Esophagus muscularis mucosa (tissue), 4 donors: ENCODE data around the gene SSR3. TPM values are rescaled to one million over a fixed set of nuclear protein-coding genes. Genes with fewer than 3 reads are reported as not detected.

Experiments used
- DNase-seq: peaks from one replicate; pipeline ENCODE4 v3.0.0-alpha.2; 2017; ENCODE audit errors: extremely low spot score
- H3K27ac ChIP-seq, 4 donors: fragments of 200-600 bp; sonication (generic); replicated peaks in 1 of 4; 1 replicate in 3 of 4; 2 replicates in 1 of 4; pipeline ENCODE4 v1.5.1; 2016 to 2019; ENCODE audit warnings: mild to moderate bottlenecking in 1 of 4
- H3K27me3 ChIP-seq, 4 donors: fragments of 200-600 bp; sonication (generic); one replicate each; pipeline versions ENCODE4 v1.5.1 to v1.6.0; 2016 to 2019
- H3K36me3 ChIP-seq, 4 donors: fragments of 200-600 bp; sonication (generic); one replicate each; pipeline ENCODE4 v1.5.1; 2016 to 2019
- H3K4me1 ChIP-seq, 4 donors: fragments of 200-600 bp; sonication (generic); one replicate each; pipeline ENCODE4 v1.5.1; 2016 to 2019
- H3K4me3 ChIP-seq, 4 donors: fragments of 200-600 bp; sonication (generic); 1 replicate in 2 of 4; 2 replicates in 2 of 4; pipeline ENCODE4 v1.5.1; 2016 to 2019; ENCODE audit warnings: mild to moderate bottlenecking in 4 of 4, moderate library complexity in 1 of 4
- H3K9me3 ChIP-seq, 4 donors: fragments of 200-600 bp; sonication (generic); 1 replicate in 3 of 4; 2 replicates in 1 of 4; pipeline ENCODE4 v1.5.1; 2016 to 2019
- EP300 ChIP-seq: sonication (generic); formaldehyde crosslinking; IDR thresholded peaks from one replicate; pipeline ENCODE4 v1.6.1; 2017; ENCODE audit warnings: antibody characterized with exemption
- POLR2A ChIP-seq: fragments of 450-650 bp; IDR thresholded peaks from one replicate; pipeline ENCODE4 v1.6.1; 2017; ENCODE audit warnings: antibody characterized with exemption, moderate library complexity, mild to moderate bottlenecking, low read depth
- POLR2AphosphoS5 ChIP-seq, 2 donors: sonication (generic); formaldehyde crosslinking; IDR thresholded peaks; one replicate each; pipeline ENCODE4 v1.6.1; 2017; ENCODE audit warnings: antibody characterized with exemption in 2 of 2
- WGBS: methylation state at CpG from one replicate; pipeline ENCODE4 v1.1.5; 2018; 5-methylcytosine and 5-hydroxymethylcytosine counted together
- intact Hi-C: fragments of 100-400 bp; cut with DNase I; formaldehyde crosslinking; loops from one replicate; pipeline ENCODE4 v1.15.1; 2023
- total RNA-seq, 4 donors: library from RNA; depleted of rRNA; stranded (reverse); fragments of >200 nt; gene quantifications; one replicate each; pipeline versions ENCODE4 v1.1.0 to v1.2.1, GENCODE V29; 2016
- TF ChIP-seq, protein P1 (sequence below), 3 experiments: fragments of 200-600 bp in 2 of 3; fragments of 450-650 bp in 1 of 3; sonication (generic) in 2 of 3; IDR thresholded peaks; one replicate each; pipeline ENCODE4 v1.5.1; 2017 to 2019; ENCODE audit warnings: antibody characterized with exemption in 3 of 3, mild to moderate bottlenecking in 2 of 3, moderate library complexity in 1 of 3

The SSR3 gene
- total RNA-seq, 4 donors from 2014 or later = 170 to 211 (median 207) TPM

DNA sequence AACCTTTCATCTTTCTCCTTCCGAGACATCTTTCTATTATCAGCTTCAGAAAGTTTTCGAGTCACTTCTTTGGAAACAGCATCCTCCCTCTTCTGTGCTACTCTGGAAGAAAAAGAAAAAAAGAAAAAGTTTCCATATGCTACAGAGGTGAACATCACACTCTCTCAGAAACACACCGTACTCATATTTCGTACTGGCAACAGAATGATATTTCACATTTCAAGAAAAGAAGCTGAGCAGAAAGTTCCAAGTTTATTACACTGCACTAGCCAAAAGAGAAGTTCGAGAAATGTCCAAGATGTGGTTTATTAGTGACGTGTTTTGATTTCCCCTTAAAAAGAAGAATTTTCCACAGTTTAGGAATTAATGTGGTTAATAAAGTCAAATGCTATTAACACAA is 6.0 kb downstream of the SSR3 start:
- Histone ChIP-seq H3K27me3 (no peaks in the 10 kb centered on the region), H3K27ac (peak overlapping the region; percentile 73 to 88 (median 82)), H3K4me1 (peaks cover 64 to 100% (median 96%) of the 10 kb centered on the region in 4 donors), H3K36me3 (peaks cover 5 to 57% (median 37%) of the 10 kb centered on the region in 4 donors), H3K4me3 (peak overlapping the region in 3 of 4 donors; percentile 1 to 33 (median 23)), H3K9me3 (no peaks in the 10 kb centered on the region)
- TF ChIP-seq, protein P1, sequence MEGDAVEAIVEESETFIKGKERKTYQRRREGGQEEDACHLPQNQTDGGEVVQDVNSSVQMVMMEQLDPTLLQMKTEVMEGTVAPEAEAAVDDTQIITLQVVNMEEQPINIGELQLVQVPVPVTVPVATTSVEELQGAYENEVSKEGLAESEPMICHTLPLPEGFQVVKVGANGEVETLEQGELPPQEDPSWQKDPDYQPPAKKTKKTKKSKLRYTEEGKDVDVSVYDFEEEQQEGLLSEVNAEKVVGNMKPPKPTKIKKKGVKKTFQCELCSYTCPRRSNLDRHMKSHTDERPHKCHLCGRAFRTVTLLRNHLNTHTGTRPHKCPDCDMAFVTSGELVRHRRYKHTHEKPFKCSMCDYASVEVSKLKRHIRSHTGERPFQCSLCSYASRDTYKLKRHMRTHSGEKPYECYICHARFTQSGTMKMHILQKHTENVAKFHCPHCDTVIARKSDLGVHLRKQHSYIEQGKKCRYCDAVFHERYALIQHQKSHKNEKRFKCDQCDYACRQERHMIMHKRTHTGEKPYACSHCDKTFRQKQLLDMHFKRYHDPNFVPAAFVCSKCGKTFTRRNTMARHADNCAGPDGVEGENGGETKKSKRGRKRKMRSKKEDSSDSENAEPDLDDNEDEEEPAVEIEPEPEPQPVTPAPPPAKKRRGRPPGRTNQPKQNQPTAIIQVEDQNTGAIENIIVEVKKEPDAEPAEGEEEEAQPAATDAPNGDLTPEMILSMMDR (IDR thresholded peaks at IDR 0.05) = no peak
- TF ChIP-seq POLR2A = no peak
- no peak for TF ChIP-seq EP300
- TF ChIP-seq POLR2AphosphoS5 (IDR thresholded peaks at IDR 0.05) = no peak
- no peak for DNase-seq
- 52% methylated on average over 6 of the region's 6 CpGs for WGBS
- intact Hi-C loops = loop anchor here (10.0 kb wide), 1 partner anchor 606 kb away; no protein-coding TSS in a partner anchor

DNA sequence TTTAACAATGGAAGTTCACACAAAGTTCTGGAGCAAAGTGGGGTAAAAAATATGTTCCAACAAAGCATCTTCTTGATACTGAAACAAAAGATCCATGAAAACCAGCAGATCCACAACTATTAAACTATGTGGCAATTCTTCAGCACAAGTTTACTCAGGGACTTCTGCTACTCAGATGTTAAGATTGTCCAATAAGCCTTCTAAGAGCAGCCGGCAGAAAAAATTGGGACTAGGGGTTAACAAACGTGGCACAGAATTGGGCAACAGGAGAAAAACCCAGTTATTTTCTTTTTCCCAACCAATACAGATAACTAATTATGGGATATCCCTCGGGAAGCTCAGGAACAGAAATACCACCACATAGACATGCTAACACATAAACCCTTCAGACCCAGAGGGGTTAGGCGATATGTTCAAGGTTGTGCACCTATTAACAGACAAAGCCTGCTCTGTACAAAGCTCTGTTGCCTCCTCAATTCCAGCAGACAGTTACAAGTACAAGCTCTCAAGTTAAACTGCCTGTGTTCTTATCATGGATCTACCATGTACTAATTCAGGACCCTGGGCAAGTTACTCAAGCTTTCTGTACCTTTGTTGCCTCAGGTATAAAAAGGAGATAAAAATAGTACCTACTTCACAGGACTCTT is 6.8 kb downstream of the SSR3 start:
- DNase-seq = no peak
- Histone ChIP-seq H3K27ac (peak overlapping the region; percentile 73 to 88 (median 82)), H3K4me3 (peak overlapping the region; percentile 8 to 33 (median 25)), H3K36me3 (peaks cover 5 to 64% (median 42%) of the 10 kb centered on the region in 4 donors), H3K27me3 (no peaks in the 10 kb centered on the region), H3K4me1 (peaks cover 65 to 100% (median 96%) of the 10 kb centered on the region in 4 donors), H3K9me3 (no peaks in the 10 kb centered on the region)
- intact Hi-C loops = loop anchor here (10.0 kb wide), 1 partner anchor 607 kb away; no protein-coding TSS in a partner anchor
- TF ChIP-seq, protein P1 (IDR thresholded peaks at IDR 0.05) = no peak
- no peak for TF ChIP-seq POLR2AphosphoS5 (IDR thresholded peaks at IDR 0.05)
- no peak for TF ChIP-seq POLR2A
- no peak for TF ChIP-seq EP300
- WGBS = 72% methylated on average over 4 of the region's 4 CpGs

DNA sequence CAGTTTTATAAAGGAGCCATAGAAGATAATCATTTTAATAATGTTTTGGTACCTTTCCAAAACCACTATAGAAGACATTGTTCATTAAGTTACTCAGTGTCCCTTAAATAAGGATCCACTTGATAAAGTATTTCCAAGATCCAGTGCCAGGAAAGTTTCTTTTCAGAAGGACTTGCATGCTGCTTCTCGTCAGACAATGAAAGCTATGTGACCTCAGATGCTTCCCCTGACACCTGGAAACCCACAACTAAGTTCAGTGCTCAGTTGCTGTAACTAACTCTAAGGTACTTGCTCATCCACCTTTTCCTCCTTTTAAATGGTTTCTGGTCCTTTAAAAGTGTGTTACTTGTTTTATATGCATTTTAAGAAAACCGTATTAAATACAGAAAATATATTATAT is 7.3 kb downstream of the SSR3 start:
- Histone ChIP-seq H3K27ac (peak overlapping the region; percentile 73 to 88 (median 82)), H3K9me3 (no peaks in the 10 kb centered on the region), H3K27me3 (no peaks in the 10 kb centered on the region), H3K4me1 (peaks cover 65 to 100% (median 96%) of the 10 kb centered on the region in 4 donors), H3K4me3 (peak overlapping the region in 3 of 4 donors; percentile 3 to 33 (median 23)), H3K36me3 (peaks cover 5 to 69% (median 44%) of the 10 kb centered on the region in 4 donors)
- DNase-seq = no peak
- intact Hi-C loops = loop anchor here (10.0 kb wide), 1 partner anchor 607 kb away; no protein-coding TSS in a partner anchor
- 39% methylated on average over 2 of the region's 2 CpGs for WGBS
- TF ChIP-seq POLR2AphosphoS5 (IDR thresholded peaks at IDR 0.05) = no peak
- no peak for TF ChIP-seq EP300
- no peak for TF ChIP-seq POLR2A
- TF ChIP-seq, protein P1 (IDR thresholded peaks at IDR 0.05) = no peak

DNA sequence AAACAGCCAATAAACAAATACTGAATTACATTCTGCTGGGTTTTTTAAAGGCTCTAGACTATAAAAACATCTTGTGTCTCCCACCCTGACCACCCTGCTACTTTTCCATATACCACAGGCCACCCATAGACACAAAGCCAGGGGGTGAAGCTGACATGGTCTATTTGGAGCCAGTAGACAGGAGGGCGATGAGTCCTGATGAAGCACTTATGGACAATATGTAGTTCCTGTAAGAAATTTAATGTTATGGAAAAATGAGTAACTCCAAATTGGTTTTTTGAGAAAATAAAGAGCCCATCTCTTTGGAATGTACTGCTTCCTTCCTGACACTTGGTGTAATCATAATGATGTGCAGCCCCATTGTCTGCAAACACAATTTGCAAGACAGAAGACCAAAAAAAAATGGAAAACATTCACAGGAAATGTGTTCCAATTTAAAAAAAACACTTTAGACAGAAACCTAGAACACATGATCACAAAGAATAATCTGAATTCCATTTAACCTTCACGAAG is 11.8 kb downstream of the SSR3 start:
- no peaks in the 10 kb centered on the region for H3K27me3 ChIP-seq
- H3K4me1 ChIP-seq = peaks cover 59 to 100% (median 91%) of the 10 kb centered on the region in 4 donors
- peak overlapping the region; percentile 32 to 86 (median 81) for H3K27ac ChIP-seq
- TF ChIP-seq POLR2A (no peak), POLR2AphosphoS5 (IDR thresholded peaks at IDR 0.05) (no peak), EP300 (no peak)
- TF ChIP-seq, protein P1 (IDR thresholded peaks at IDR 0.05) = no peak
- no peak for DNase-seq
- peaks cover 5 to 73% (median 39%) of the 10 kb centered on the region in 4 donors for H3K36me3 ChIP-seq
- 60% methylated on average over 2 of the region's 2 CpGs for WGBS
- no peak overlapping the region for H3K4me3 ChIP-seq
- intact Hi-C loops = loop anchor here (5.0 to 10.0 kb wide), 2 partner anchors 544 to 612 kb away; no protein-coding TSS in a partner anchor
- H3K9me3 ChIP-seq = no peaks in the 10 kb centered on the region
